PC-9 (cell line): ENCODE results near the gene SRSF7. TPM values are rescaled to one million over a fixed set of nuclear protein-coding genes. Genes with fewer than 3 reads are reported as not detected.
"Not testable (repeated sequence)": the region's sequence is repeated elsewhere in the genome, so short reads cannot be mapped to it uniquely, and the experiment has no call there.

ENCODE experiments used
- Bru-seq: library from RNA; stranded (reverse); fragments of 400-500 nt; gene quantifications from one replicate; lab custom pipeline; 2021; lab: Mats Ljungman, UMichigan
- BruChase-seq, 2 experiments: library from RNA; stranded (reverse); fragments of 400-500 nt; gene quantifications; one replicate each; lab custom pipeline; 2021; lab: Mats Ljungman, UMichigan
- BruUV-seq: library from RNA; stranded (reverse); fragments of 400-500 nt; replicated peaks from 2 replicates; lab custom pipeline; 2021; lab: Mats Ljungman, UMichigan
- CTCF ChIA-PET: fragments of 300-600 bp; sonication (Branson Sonifier 250); formaldehyde crosslinking; loops from one replicate; lab custom pipeline; 2022; ENCODE audit warnings: antibody characterized with exemption; lab: Charles Lee
- POLR2A ChIA-PET: fragments of 300-600 bp; sonication (Branson Sonifier 250); formaldehyde crosslinking; loops from one replicate; lab custom pipeline; 2022; ENCODE audit warnings: antibody characterized with exemption; ENCODE audit not compliant: unreplicated experiment; lab: Charles Lee
- DNase-seq, 2 experiments: peaks; one replicate each; pipeline versions ENCODE4 v3.0.0 to v3.0.0-alpha.2; 2015 to 2022; ENCODE audit warnings: mixed read lengths in 1 of 2
- H2AFZ ChIP-seq: fragments of 200-600 bp; sonication (generic); 2 replicates; pipeline ENCODE4 v1.8.1; 2017; ENCODE audit warnings: antibody characterized with exemption
- H3F3A ChIP-seq: fragments of 200-600 bp; sonication (generic); 2 replicates; pipeline ENCODE4 v1.8.1; 2017; ENCODE audit warnings: antibody characterized with exemption, mild to moderate bottlenecking, low read depth; ENCODE audit not compliant: insufficient read depth
- H3K27ac ChIP-seq: fragments of 200-600 bp; sonication (generic); 2 replicates; pipeline ENCODE4 v1.6.1; 2016; ENCODE audit warnings: mixed run types
- H3K27me3 ChIP-seq: fragments of 200-600 bp; sonication (generic); 2 replicates; pipeline ENCODE4 v1.6.1; 2016; ENCODE audit warnings: low read depth, mixed run types; ENCODE audit not compliant: insufficient read depth
- H3K36me3 ChIP-seq: fragments of 200-600 bp; sonication (generic); 2 replicates; pipeline ENCODE4 v1.6.1; 2016; ENCODE audit warnings: low read depth, mixed run types
- H3K4me1 ChIP-seq: fragments of 200-600 bp; sonication (generic); replicated peaks from 2 replicates; pipeline ENCODE4 v1.6.1; 2016; ENCODE audit warnings: mixed run types; ENCODE audit not compliant: insufficient read depth
- H3K4me2 ChIP-seq: fragments of 200-600 bp; sonication (generic); 2 replicates; pipeline ENCODE4 v1.6.1; 2017; ENCODE audit warnings: mixed run types
- H3K4me3 ChIP-seq: fragments of 200-600 bp; sonication (generic); 2 replicates; pipeline ENCODE4 v1.6.1; 2016; ENCODE audit warnings: mixed run types
- H3K79me2 ChIP-seq: fragments of 200-600 bp; sonication (generic); 2 replicates; pipeline ENCODE4 v1.6.1; 2017; ENCODE audit warnings: low read depth, mixed run types
- H3K9me2 ChIP-seq: fragments of 200-600 bp; sonication (generic); 2 replicates; pipeline ENCODE4 v1.8.1; 2017; ENCODE audit warnings: mild to moderate bottlenecking; ENCODE audit not compliant: insufficient read depth
- H3K9me3 ChIP-seq: fragments of 200-600 bp; sonication (generic); 2 replicates; pipeline ENCODE4 v1.8.1; 2016; ENCODE audit warnings: low read depth; ENCODE audit not compliant: insufficient read depth
- H4K20me1 ChIP-seq: fragments of 200-600 bp; sonication (generic); 2 replicates; pipeline ENCODE4 v1.8.1; 2017; ENCODE audit not compliant: insufficient read depth
- CTCF ChIP-seq: fragments of 200-600 bp; sonication (generic); conservative IDR thresholded peaks from 2 replicates; pipeline ENCODE4 v1.6.1; 2017; ENCODE audit warnings: mixed run types, antibody characterized with exemption, mild to moderate bottlenecking, moderate library complexity
- EZH2 ChIP-seq: fragments of 200-600 bp; sonication (generic); IDR thresholded peaks from 2 replicates; pipeline ENCODE4 v1.8.0; 2017; ENCODE audit warnings: antibody characterized with exemption, low read depth
- intact Hi-C: fragments of 100-400 bp; cut with micrococcal nuclease; formaldehyde crosslinking; loops from one replicate; pipeline ENCODE4 v1.10.0; 2022; ENCODE audit not compliant: unreplicated experiment
- long read RNA-seq: library from polyadenylated mRNA; stranded (forward); transcript quantifications from one replicate; pipeline ENCODE4 v2.0.0, GENCODE V29; 2022
- total RNA-seq: library from RNA; stranded (reverse); gene quantifications from 2 replicates; pipeline ENCODE4 v1.2.3, GENCODE V29; 2021

Gene SRSF7
- total RNA-seq: 110 and 111 TPM in 2 replicates
- percentile 99 among the genes with signal in this experiment for Bru-seq, nascent RNA
- BruChase-seq, experiment 1, labeled RNA remaining after a 2-hour chase: percentile 96 among the genes with signal in this experiment
- BruChase-seq, experiment 2, labeled RNA remaining after a 6-hour chase: percentile 97 among the genes with signal in this experiment
- long read RNA-seq, transcript SRSF7-208 (7 exons, 1,903 nt): minor isoform, 17 of 106 reads
- long read RNA-seq, transcript SRSF7-209 (7 exons, 2,453 nt): minor isoform, 5 of 106 reads
- long read RNA-seq, transcript SRSF7-201 (8 exons, 2,489 nt): major isoform, 55 of 106 reads
- long read RNA-seq, transcript SRSF7-202 (8 exons, 1,050 nt): minor isoform, 9 of 106 reads
- long read RNA-seq, partial matches to known transcripts: 10 of 106 reads
- long read RNA-seq, other reads (novel, unspliced or antisense): 8 of 106 reads

- BruUV-seq: TSS peak; percentile 31
- Histone ChIP-seq H3K79me2 (peaks cover 51% of the 10 kb centered on the region), H3K36me3 (peaks cover 41% of the 10 kb centered on the region), H3K27ac (peak within 1 kb of the TSS; percentile 88), H3K9me2 (no peaks in the 10 kb centered on the region), H3K4me2 (peak within 1 kb of the TSS; percentile 90), H3K9me3 (no peaks in the 10 kb centered on the region), H3K4me3 (peak within 1 kb of the TSS; percentile 93), H4K20me1 (peaks cover 42% of the 10 kb centered on the region), H3F3A (peaks cover 48% of the 10 kb centered on the region), H3K27me3 (no peaks in the 10 kb centered on the region), H2AFZ (peak within 1 kb of the TSS; percentile 88), H3K4me1 (peaks cover 27% of the 10 kb centered on the region)
- TF ChIP-seq CTCF (no peak), EZH2 (no peak)
- ChIA-PET POLR2A (interaction anchor here (0.6 to 0.9 kb wide), 50 partner anchors 9 to 1784 kb away, joined by 3 to 16 read pairs (median 4); partner anchors contain the start of genes ATL2, DHX57, MORN2 and SOS1), CTCF (interaction anchor here (0.6 kb wide), 1 partner anchor 90 kb away, joined by 5 read pairs; no protein-coding TSS in a partner anchor)
- peak; percentile 92 to 94 for DNase-seq
- intact Hi-C loops: loop anchor here (5.0 kb wide), 1 partner anchor 476 kb away; no protein-coding TSS in a partner anchor
Measured at GRCh38 chr2:38750891-38751595, at the start of gene SRSF7. Gene SRSF7, minus strand, starts transcription at chr2:38751361. Its CDS starts 105 bp downstream, at chr2:38751256.

- no peak for DNase-seq
- BruUV-seq: no TSS peak
- Histone ChIP-seq H3K9me3 (no peaks in the 10 kb centered on the region), H3K9me2 (no peaks in the 10 kb centered on the region), H4K20me1 (no peaks in the 10 kb centered on the region), H3K4me3 (no peak overlapping the region), H3K79me2 (no peaks in the 10 kb centered on the region), H2AFZ (no peak overlapping the region), H3K36me3 (peaks cover 12% of the 10 kb centered on the region; the same call in 1 of the 2 replicates), H3F3A (no peaks in the 10 kb centered on the region; the same call in 1 of the 2 replicates), H3K4me1 (no peaks in the 10 kb centered on the region), H3K27me3 (no peaks in the 10 kb centered on the region), H3K4me2 (no peak overlapping the region), H3K27ac (no peak overlapping the region)
- ChIA-PET CTCF (no interaction called here), POLR2A (interaction anchor here (0.7 kb wide), 1 partner anchor 46 kb away, joined by 4 read pairs; no protein-coding TSS in a partner anchor)
- TF ChIP-seq CTCF: no peak
- TF ChIP-seq EZH2: no peak
- intact Hi-C loops: no loop called here
Measured at GRCh38 chr2:38797953-38798352, 46.8 kb upstream of the SRSF7 start.

- ChIA-PET CTCF (no interaction called here), POLR2A (interaction anchor here (0.7 kb wide), 1 partner anchor 46 kb away, joined by 4 read pairs; no protein-coding TSS in a partner anchor)
- DNase-seq: no peak
- no peaks in the 10 kb centered on the region for H3K27me3 ChIP-seq
- H2AFZ ChIP-seq: no peak overlapping the region
- no peak overlapping the region for H3K27ac ChIP-seq
- H3K79me2 ChIP-seq: no peaks in the 10 kb centered on the region
- peaks cover 8% of the 10 kb centered on the region; the same call in 1 of the 2 replicates for H3K36me3 ChIP-seq
- TF ChIP-seq CTCF (no peak), EZH2 (no peak)
- no peaks in the 10 kb centered on the region for H4K20me1 ChIP-seq
- no peak overlapping the region for H3K4me2 ChIP-seq
- H3K4me1 ChIP-seq: no peaks in the 10 kb centered on the region
- no peaks in the 10 kb centered on the region; the same call in 1 of the 2 replicates for H3F3A ChIP-seq
- intact Hi-C loops: no loop called here
- H3K9me3 ChIP-seq: no peaks in the 10 kb centered on the region
- no peaks in the 10 kb centered on the region for H3K9me2 ChIP-seq
- H3K4me3 ChIP-seq: no peak overlapping the region
- BruUV-seq: no TSS peak
Measured at GRCh38 chr2:38797250-38797676, 46.1 kb upstream of the SRSF7 start.

- H3K9me3 ChIP-seq, H3K79me2 ChIP-seq, H3K4me2 ChIP-seq, H2AFZ ChIP-seq, BruUV-seq, H3K27me3 ChIP-seq, POLR2A ChIA-PET, H4K20me1 ChIP-seq, intact Hi-C loops, H3K9me2 ChIP-seq, H3K4me1 ChIP-seq, H3K27ac ChIP-seq, H3F3A ChIP-seq, DNase-seq, H3K36me3 ChIP-seq, H3K4me3 ChIP-seq: not testable (repeated sequence)
- CTCF ChIA-PET: interaction anchor here (0.6 kb wide), 1 partner anchor 962 kb away, joined by 3 read pairs; no protein-coding TSS in a partner anchor
Measured at GRCh38 chr2:38795016-38795415, 43.9 kb upstream of the SRSF7 start.
